HEK293 (cell line): Measurements from ENCODE around the gene RBMS3.

ENCODE experiments used
- CTCF ChIA-PET: fragments of 350-600 bp; formaldehyde crosslinking; extraction: SDS; loops from one replicate; lab custom pipeline; 2021; ENCODE audit warnings: antibody characterized with exemption; lab: Yijun Ruan, JAX
- POLR2A ChIA-PET: fragments of 300-600 bp; formaldehyde crosslinking; extraction: SDS; loops from one replicate; lab custom pipeline; 2020; ENCODE audit warnings: antibody characterized with exemption, inconsistent platforms; lab: Yijun Ruan, JAX
- H3K27ac ChIP-seq: fragments of 200-500 bp; sonication (Bioruptor generic); 2 replicates; pipeline ENCODE4 v1.5.1; 2014; ENCODE audit warnings: low read depth, low read length, control low read depth, inconsistent platforms; ENCODE audit errors: extremely low read depth
- H3K36me3 ChIP-seq, 2 experiments: fragments of 200-500 bp in 1 of 2; sonication (Bioruptor generic) in 1 of 2; 1 replicate in 1 of 2; 2 replicates in 1 of 2; pipeline ENCODE4 v1.5.1; 2014 to 2017; ENCODE audit warnings: inconsistent platforms in 2 of 2, low read length in 2 of 2; ENCODE audit not compliant: control insufficient read depth in 2 of 2, insufficient read depth in 1 of 2
- H3K4me1 ChIP-seq: fragments of 200-500 bp; sonication (Bioruptor generic); 2 replicates; pipeline ENCODE4 v1.5.1; 2014; ENCODE audit warnings: mild to moderate bottlenecking, low read length, inconsistent platforms; ENCODE audit not compliant: control insufficient read depth, insufficient read depth
- H3K4me3 ChIP-seq: 2 replicates; pipeline ENCODE4 v1.5.1; 2011; ENCODE audit warnings: low read depth, mild to moderate bottlenecking, control low read depth, low read length, moderate library complexity
- H3K9me3 ChIP-seq: fragments of 200-500 bp; sonication (Bioruptor generic); 2 replicates; pipeline ENCODE4 v1.5.1; 2014; ENCODE audit warnings: low read depth, low read length, inconsistent platforms; ENCODE audit not compliant: control insufficient read depth, insufficient read depth
- GFI1B ChIP-seq: fragments of 450-650 bp; formaldehyde crosslinking; IDR thresholded peaks from 2 replicates; pipeline ENCODE4 v1.5.1; 2016; ENCODE audit warnings: missing biosample characterization, missing genetic modification characterization
- KLF1 ChIP-seq: fragments of 450-650 bp; formaldehyde crosslinking; IDR thresholded peaks from 2 replicates; pipeline ENCODE4 v1.5.1; 2016; ENCODE audit warnings: missing biosample characterization, missing genetic modification characterization
- KLF7 ChIP-seq: fragments of 450-650 bp; formaldehyde crosslinking; IDR thresholded peaks from 2 replicates; pipeline ENCODE4 v1.5.1; 2016; ENCODE audit warnings: missing biosample characterization, missing genetic modification characterization, borderline replicate concordance
- KLF8 ChIP-seq: fragments of 450-650 bp; formaldehyde crosslinking; IDR thresholded peaks from 2 replicates; pipeline ENCODE4 v1.5.1; 2016; ENCODE audit warnings: missing biosample characterization, missing genetic modification characterization
- MEIS1 ChIP-seq: sonication (generic); formaldehyde crosslinking; IDR thresholded peaks from 2 replicates; pipeline ENCODE4 v1.8.1; 2022; ENCODE audit warnings: missing genetic modification reagents, mild to moderate bottlenecking, borderline replicate concordance
- OSR2 ChIP-seq: fragments of 450-650 bp; formaldehyde crosslinking; IDR thresholded peaks from 2 replicates; pipeline ENCODE4 v1.5.1; 2016; ENCODE audit warnings: missing biosample characterization, missing genetic modification characterization
- SALL2 ChIP-seq: fragments of 450-650 bp; formaldehyde crosslinking; IDR thresholded peaks from 2 replicates; pipeline ENCODE4 v1.5.0; 2017; ENCODE audit warnings: missing biosample characterization, mild to moderate bottlenecking, missing genetic modification characterization, borderline replicate concordance
- SETDB1 ChIP-seq: IDR thresholded peaks from one replicate; pipeline ENCODE4 v1.6.1; 2017; ENCODE audit warnings: mild to moderate bottlenecking, low read length, moderate library complexity, mixed read lengths; ENCODE audit not compliant: insufficient read length
- SP3 ChIP-seq: fragments of 450-650 bp; formaldehyde crosslinking; IDR thresholded peaks from 2 replicates; pipeline ENCODE4 v1.5.1; 2016; ENCODE audit warnings: missing biosample characterization, missing genetic modification characterization
- TRIM28 ChIP-seq: IDR thresholded peaks from 2 replicates; pipeline ENCODE4 v1.6.1; 2011; ENCODE audit warnings: low read length, control low read depth, borderline replicate concordance
- ZBTB1 ChIP-seq: fragments of 450-650 bp; formaldehyde crosslinking; IDR thresholded peaks from 2 replicates; pipeline ENCODE4 v1.5.1; 2016; ENCODE audit warnings: missing biosample characterization, missing genetic modification characterization
- ZBTB20 ChIP-seq: fragments of 450-650 bp; formaldehyde crosslinking; IDR thresholded peaks from 2 replicates; pipeline ENCODE4 v1.5.1; 2016; ENCODE audit warnings: missing biosample characterization, missing genetic modification characterization
- ZBTB21 ChIP-seq: fragments of 450-650 bp; formaldehyde crosslinking; IDR thresholded peaks from 2 replicates; pipeline ENCODE4 v1.5.1; 2017; ENCODE audit warnings: missing biosample characterization, missing genetic modification characterization
- ZFHX2 ChIP-seq: fragments of 450-650 bp; formaldehyde crosslinking; conservative IDR thresholded peaks from 2 replicates; pipeline ENCODE4 v1.5.1; 2016; ENCODE audit warnings: missing biosample characterization, missing genetic modification characterization
- ZFP37 ChIP-seq: fragments of 450-650 bp; formaldehyde crosslinking; IDR thresholded peaks from 2 replicates; pipeline ENCODE4 v1.5.1; 2016; ENCODE audit warnings: missing biosample characterization, missing genetic modification characterization
- ZNF112 ChIP-seq: fragments of 450-650 bp; formaldehyde crosslinking; IDR thresholded peaks from 2 replicates; pipeline ENCODE4 v1.5.0; 2017; ENCODE audit warnings: missing biosample characterization, missing genetic modification characterization
- ZNF2 ChIP-seq: fragments of 450-650 bp; formaldehyde crosslinking; IDR thresholded peaks from 2 replicates; pipeline ENCODE4 v1.5.1; 2016; ENCODE audit warnings: missing biosample characterization, missing genetic modification characterization
- ZNF223 ChIP-seq: fragments of 450-650 bp; formaldehyde crosslinking; IDR thresholded peaks from 2 replicates; pipeline ENCODE4 v1.5.1; 2016; ENCODE audit warnings: missing biosample characterization, missing genetic modification characterization
- ZNF239 ChIP-seq: fragments of 450-650 bp; formaldehyde crosslinking; IDR thresholded peaks from 2 replicates; pipeline ENCODE4 v1.5.1; 2016; ENCODE audit warnings: missing biosample characterization, missing genetic modification characterization
- ZNF24 ChIP-seq: fragments of 450-650 bp; formaldehyde crosslinking; IDR thresholded peaks from 2 replicates; pipeline ENCODE4 v1.5.1; 2016; ENCODE audit warnings: missing biosample characterization, missing genetic modification characterization
- ZNF341 ChIP-seq: fragments of 450-650 bp; formaldehyde crosslinking; IDR thresholded peaks from 2 replicates; pipeline ENCODE4; 2016; ENCODE audit warnings: low read depth, missing biosample characterization, missing genetic modification characterization
- ZNF350 ChIP-seq: fragments of 450-650 bp; formaldehyde crosslinking; IDR thresholded peaks from 2 replicates; pipeline ENCODE4 v1.5.0; 2017; ENCODE audit warnings: missing biosample characterization, mild to moderate bottlenecking, missing genetic modification characterization
- ZNF354C ChIP-seq: fragments of 450-650 bp; formaldehyde crosslinking; IDR thresholded peaks from 2 replicates; pipeline ENCODE4 v1.5.1; 2016; ENCODE audit warnings: missing biosample characterization, missing genetic modification characterization, low read depth, borderline replicate concordance
- ZNF426 ChIP-seq: fragments of 450-650 bp; formaldehyde crosslinking; IDR thresholded peaks from 2 replicates; pipeline ENCODE4 v1.5.1; 2017; ENCODE audit warnings: missing biosample characterization, missing genetic modification characterization, mild to moderate bottlenecking, inconsistent platforms, moderate library complexity
- ZNF610 ChIP-seq: fragments of 450-650 bp; formaldehyde crosslinking; IDR thresholded peaks from 2 replicates; pipeline ENCODE4 v1.5.1; 2016; ENCODE audit warnings: missing biosample characterization, missing genetic modification characterization, borderline replicate concordance
- ZNF660 ChIP-seq: fragments of 450-650 bp; IDR thresholded peaks from 2 replicates; pipeline ENCODE4 v1.5.1; 2018; ENCODE audit warnings: missing biosample characterization, mild to moderate bottlenecking, missing genetic modification characterization
- ZNF777 ChIP-seq: fragments of 450-650 bp; formaldehyde crosslinking; IDR thresholded peaks from 2 replicates; pipeline ENCODE4 v1.5.1; 2017; ENCODE audit warnings: missing biosample characterization, missing genetic modification characterization, borderline replicate concordance
- ZNF792 ChIP-seq: fragments of 450-650 bp; formaldehyde crosslinking; IDR thresholded peaks from 2 replicates; pipeline ENCODE4 v1.5.1; 2016; ENCODE audit warnings: missing biosample characterization, missing genetic modification characterization
- TF ChIP-seq, protein P1 (sequence below): fragments of 450-650 bp; formaldehyde crosslinking; IDR thresholded peaks from 2 replicates; pipeline ENCODE4 v1.5.1; 2016; ENCODE audit warnings: missing biosample characterization, missing genetic modification characterization, borderline replicate concordance
- TF ChIP-seq, protein P2 (sequence below): fragments of 450-650 bp; formaldehyde crosslinking; IDR thresholded peaks from 2 replicates; pipeline ENCODE4 v1.5.1; 2017; ENCODE audit warnings: missing biosample characterization, mild to moderate bottlenecking, missing genetic modification characterization, moderate library complexity
- TF ChIP-seq, protein P3 (sequence below): fragments of 450-650 bp; formaldehyde crosslinking; IDR thresholded peaks from 2 replicates; pipeline ENCODE4 v1.5.1; 2016; ENCODE audit warnings: missing biosample characterization, missing genetic modification characterization

The RBMS3 gene

DNA sequence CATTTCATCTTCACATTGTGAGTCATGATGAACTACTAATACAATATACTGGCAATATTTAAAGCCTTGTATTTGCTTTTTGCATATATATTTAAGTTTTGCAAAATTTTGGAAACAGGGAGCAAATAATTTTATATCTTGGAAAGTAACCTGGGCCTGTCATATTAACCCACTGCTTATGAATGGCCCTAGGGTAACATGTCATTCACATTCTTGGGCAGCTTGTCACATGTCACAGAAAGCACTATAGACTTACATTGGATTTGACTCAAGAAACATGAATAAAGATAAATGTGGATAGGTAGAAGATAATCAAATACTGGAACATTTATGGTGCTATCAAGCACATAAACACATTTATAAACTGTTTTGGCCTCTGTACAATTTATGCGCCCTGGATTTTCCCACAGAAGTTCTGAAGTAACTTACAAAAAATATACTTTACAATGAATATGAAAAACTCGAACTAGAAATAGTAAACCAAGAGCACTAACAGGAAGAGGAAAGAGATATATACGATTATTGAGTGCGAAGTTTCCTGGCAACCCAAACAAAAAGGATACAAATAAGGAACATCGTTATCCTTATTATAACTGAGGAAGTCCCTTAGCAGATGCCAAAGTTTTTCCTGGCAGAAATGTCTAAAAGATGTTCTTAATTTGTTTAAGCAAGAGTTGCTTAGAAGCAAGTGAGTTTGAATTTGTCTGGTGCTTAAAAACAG is 257.2 kb downstream of the RBMS3 start:
- H3K4me1 ChIP-seq = 0 out of 2 replicates have a peak, but pooled peaks cover 3% of the 10 kb centered on the region
- POLR2A ChIA-PET = no interaction called here
- H3K36me3 ChIP-seq = no peaks in the 10 kb centered on the region
- no peak overlapping the region for H3K27ac ChIP-seq
- no peak for TF ChIP-seq ZNF354C
- TF ChIP-seq MEIS1 (CRISPR knock-in tag) = no peak
- no peak for TF ChIP-seq SALL2 (tag by site-specific recombination)
- TF ChIP-seq ZNF777 = no peak
- TF ChIP-seq ZNF792 (tag by site-specific recombination) = no peak
- TF ChIP-seq, protein P1, sequence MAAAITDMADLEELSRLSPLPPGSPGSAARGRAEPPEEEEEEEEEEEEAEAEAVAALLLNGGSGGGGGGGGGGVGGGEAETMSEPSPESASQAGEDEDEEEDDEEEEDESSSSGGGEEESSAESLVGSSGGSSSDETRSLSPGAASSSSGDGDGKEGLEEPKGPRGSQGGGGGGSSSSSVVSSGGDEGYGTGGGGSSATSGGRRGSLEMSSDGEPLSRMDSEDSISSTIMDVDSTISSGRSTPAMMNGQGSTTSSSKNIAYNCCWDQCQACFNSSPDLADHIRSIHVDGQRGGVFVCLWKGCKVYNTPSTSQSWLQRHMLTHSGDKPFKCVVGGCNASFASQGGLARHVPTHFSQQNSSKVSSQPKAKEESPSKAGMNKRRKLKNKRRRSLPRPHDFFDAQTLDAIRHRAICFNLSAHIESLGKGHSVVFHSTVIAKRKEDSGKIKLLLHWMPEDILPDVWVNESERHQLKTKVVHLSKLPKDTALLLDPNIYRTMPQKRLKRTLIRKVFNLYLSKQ (tag by site-specific recombination) = no peak
- no peak for TF ChIP-seq ZNF223
- no peak for TF ChIP-seq ZFHX2
- TF ChIP-seq SP3 (tag by site-specific recombination) = no peak
- TF ChIP-seq KLF7 (tag by site-specific recombination) = no peak
- no peak for TF ChIP-seq ZNF239 (tag by site-specific recombination)
- TF ChIP-seq ZNF610 (tag by site-specific recombination) = no peak
- TF ChIP-seq ZBTB21 (tag by site-specific recombination) = no peak
- TF ChIP-seq, protein P2, sequence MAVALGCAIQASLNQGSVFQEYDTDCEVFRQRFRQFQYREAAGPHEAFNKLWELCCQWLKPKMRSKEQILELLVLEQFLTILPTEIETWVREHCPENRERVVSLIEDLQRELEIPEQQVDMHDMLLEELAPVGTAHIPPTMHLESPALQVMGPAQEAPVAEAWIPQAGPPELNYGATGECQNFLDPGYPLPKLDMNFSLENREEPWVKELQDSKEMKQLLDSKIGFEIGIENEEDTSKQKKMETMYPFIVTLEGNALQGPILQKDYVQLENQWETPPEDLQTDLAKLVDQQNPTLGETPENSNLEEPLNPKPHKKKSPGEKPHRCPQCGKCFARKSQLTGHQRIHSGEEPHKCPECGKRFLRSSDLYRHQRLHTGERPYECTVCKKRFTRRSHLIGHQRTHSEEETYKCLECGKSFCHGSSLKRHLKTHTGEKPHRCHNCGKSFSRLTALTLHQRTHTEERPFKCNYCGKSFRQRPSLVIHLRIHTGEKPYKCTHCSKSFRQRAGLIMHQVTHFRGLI (tag by site-specific recombination) = no peak
- TF ChIP-seq ZBTB20 (tag by site-specific recombination) = no peak
- H3K9me3 ChIP-seq = no peaks in the 10 kb centered on the region
- H3K4me3 ChIP-seq = no peak overlapping the region
- CTCF ChIA-PET = interaction anchor here (0.9 kb wide), 1 partner anchor 73 kb away, joined by 3 read pairs; no protein-coding TSS in a partner anchor

DNA sequence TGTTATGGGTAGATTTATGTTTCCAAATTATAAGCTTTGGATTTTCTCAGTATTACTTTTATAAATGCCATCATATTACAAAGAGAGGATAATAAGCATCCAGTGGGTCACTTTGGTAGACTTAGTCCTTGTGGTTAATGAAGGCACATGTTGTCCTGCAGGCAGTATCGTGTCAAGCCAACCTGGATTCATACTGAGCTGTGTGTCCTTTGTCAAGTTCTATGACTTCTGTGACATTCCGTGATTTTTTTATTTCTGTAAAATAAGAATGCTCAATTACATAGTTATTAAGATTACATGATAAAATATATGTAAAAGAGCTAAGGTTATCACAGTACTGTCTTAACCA is 257.7 kb downstream of the RBMS3 start:
- 0 out of 2 replicates have a peak, but pooled peaks cover 3% of the 10 kb centered on the region for H3K4me1 ChIP-seq
- no peaks in the 10 kb centered on the region for H3K36me3 ChIP-seq
- CTCF ChIA-PET = interaction anchor here (0.9 kb wide), 1 partner anchor 73 kb away, joined by 3 read pairs; no protein-coding TSS in a partner anchor
- POLR2A ChIA-PET = no interaction called here
- no peak overlapping the region for H3K4me3 ChIP-seq
- no peak for TF ChIP-seq ZBTB1 (tag by site-specific recombination)
- no peak for TF ChIP-seq ZNF24
- TF ChIP-seq TRIM28 = no peak
- TF ChIP-seq ZFP37 = no peak
- no peak for TF ChIP-seq KLF8 (tag by site-specific recombination)
- no peak for TF ChIP-seq SETDB1
- no peak for TF ChIP-seq ZNF426 (tag by site-specific recombination)
- no peak for TF ChIP-seq ZNF660 (tag by site-specific recombination)
- no peak for TF ChIP-seq ZNF112 (tag by site-specific recombination)
- no peak for TF ChIP-seq ZNF2 (tag by site-specific recombination)
- no peak for TF ChIP-seq GFI1B (tag by site-specific recombination)
- no peak for TF ChIP-seq OSR2 (tag by site-specific recombination)
- no peak for TF ChIP-seq ZNF239 (tag by site-specific recombination)
- TF ChIP-seq ZNF341 (tag by site-specific recombination) = no peak
- TF ChIP-seq, protein P3, sequence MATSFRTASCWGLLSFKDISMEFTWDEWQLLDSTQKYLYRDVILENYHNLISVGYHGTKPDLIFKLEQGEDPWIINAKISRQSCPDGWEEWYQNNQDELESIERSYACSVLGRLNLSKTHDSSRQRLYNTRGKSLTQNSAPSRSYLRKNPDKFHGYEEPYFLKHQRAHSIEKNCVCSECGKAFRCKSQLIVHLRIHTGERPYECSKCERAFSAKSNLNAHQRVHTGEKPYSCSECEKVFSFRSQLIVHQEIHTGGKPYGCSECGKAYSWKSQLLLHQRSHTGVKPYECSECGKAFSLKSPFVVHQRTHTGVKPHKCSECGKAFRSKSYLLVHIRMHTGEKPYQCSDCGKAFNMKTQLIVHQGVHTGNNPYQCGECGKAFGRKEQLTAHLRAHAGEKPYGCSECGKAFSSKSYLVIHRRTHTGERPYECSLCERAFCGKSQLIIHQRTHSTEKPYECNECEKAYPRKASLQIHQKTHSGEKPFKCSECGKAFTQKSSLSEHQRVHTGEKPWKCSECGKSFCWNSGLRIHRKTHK (tag by site-specific recombination) = no peak
- no peak for TF ChIP-seq KLF1
- TF ChIP-seq ZNF350 (tag by site-specific recombination) = no peak
- no peaks in the 10 kb centered on the region for H3K9me3 ChIP-seq
- no peak overlapping the region for H3K27ac ChIP-seq
